Measurements from ENCODE around the gene MIGA2.
"Not testable (repeated sequence)": the region's sequence is repeated elsewhere in the genome, so short reads cannot be mapped to it uniquely, and the experiment has no call there.

Gene MIGA2, protein sequence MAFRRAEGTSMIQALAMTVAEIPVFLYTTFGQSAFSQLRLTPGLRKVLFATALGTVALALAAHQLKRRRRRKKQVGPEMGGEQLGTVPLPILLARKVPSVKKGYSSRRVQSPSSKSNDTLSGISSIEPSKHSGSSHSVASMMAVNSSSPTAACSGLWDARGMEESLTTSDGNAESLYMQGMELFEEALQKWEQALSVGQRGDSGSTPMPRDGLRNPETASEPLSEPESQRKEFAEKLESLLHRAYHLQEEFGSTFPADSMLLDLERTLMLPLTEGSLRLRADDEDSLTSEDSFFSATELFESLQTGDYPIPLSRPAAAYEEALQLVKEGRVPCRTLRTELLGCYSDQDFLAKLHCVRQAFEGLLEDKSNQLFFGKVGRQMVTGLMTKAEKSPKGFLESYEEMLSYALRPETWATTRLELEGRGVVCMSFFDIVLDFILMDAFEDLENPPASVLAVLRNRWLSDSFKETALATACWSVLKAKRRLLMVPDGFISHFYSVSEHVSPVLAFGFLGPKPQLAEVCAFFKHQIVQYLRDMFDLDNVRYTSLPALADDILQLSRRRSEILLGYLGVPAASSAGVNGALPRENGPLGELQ

DNA sequence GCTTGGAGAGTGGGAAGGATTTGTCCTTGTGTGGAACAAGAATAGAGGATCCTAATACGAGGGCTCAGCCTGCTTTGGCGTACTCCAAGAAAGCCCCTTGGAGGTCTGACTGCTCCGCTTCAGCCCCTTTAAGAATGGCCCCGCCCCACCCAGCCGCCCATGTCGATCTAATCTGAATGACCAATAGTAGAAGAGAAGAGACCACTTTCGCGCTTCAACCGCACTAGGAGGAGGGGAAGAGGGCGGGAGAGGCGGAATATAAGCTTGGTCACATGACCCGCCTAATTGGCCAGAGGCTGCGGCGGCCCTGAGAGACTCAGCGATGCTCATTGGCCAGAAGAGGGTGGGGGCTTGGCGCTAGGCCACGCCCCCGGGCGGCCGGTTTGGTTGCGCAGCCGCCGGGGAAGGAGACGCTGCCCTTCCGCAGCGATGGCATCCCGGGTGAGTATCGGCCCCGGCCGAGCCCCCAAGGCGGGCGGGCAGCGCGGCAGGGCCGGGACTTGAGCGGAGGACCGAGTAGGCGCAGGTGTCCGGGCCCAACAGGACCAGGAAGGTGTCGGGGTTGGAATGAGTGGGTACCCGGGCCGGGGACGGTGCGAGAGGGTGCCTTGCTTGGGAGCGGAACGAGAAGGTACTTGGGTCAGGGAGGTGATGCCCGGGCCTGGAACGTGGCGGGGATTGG, at the start of gene MIGA2:
TSS of gene MIGA2 (plus strand) at position 386 of the 682 bp plus-strand sequence. CDS start 3,969 bp downstream, outside the sequence.
- peak; percentile 78 to 84 for DNase-seq (ENCODE audit: low read depth in 2 of 2)

DNA sequence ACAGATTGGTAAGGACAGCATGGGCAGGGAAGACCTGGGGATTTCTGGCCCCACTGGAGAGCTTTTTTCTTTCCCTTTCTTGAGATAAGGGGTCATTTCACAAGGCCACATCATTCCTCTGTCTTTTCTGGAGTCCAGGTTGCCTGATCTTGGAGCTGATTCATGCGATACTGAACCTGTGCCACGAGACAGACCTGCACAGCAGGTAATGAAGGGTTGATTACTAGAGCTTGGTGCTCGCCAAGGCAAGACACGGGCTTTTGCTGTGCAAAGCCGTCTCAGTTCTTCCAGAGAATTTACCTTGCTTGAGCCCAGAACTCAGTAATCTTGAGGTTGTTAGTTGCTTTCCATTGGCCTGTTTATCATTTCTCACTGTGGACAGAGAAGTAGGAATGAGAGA, 49.8 kb upstream of the MIGA2 start:
- no peak for DNase-seq (ENCODE audit: low read depth in 2 of 2)

DNA sequence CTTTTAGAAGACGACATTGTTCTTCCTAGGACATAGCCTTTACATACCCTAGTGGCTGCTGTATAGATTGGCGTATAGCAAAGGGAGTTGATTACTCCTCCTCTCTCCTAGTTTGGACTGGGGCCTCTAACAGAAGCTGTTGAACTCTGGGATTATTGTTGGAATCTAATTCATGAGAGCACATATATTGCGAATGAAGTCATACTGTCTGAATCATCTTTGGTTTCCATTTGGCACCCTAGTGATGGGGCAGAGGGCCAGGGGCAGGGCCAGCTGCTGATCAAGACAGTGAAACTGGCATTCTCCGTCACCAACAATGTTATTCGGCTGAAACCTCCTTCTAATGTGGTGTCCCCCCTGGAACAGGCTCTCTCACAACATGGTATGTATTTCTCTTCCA, 48.6 kb upstream of the MIGA2 start:
- no peak for DNase-seq (ENCODE audit: low read depth in 2 of 2)

DNA sequence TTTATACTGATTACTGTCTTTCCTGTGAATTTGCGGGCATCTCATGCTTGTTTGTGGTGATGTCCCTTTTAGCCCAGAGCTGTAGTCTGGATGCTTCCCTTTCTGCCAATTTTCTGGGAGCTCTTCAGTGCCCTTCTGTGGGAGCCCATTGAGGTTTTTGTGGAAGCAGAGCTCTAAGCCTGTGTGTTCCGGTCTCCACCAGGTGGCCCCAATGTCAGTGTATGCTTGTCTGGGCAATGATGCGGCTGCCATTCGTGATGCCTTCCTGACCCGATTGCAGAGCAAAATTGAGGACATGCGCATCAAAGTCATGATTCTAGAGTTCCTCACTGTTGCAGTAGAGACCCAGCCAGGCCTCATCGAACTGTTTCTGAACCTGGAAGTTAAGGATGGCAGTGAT, 43.4 kb upstream of the MIGA2 start:
- DNase-seq (ENCODE audit: low read depth in 2 of 2), result no peak

DNA sequence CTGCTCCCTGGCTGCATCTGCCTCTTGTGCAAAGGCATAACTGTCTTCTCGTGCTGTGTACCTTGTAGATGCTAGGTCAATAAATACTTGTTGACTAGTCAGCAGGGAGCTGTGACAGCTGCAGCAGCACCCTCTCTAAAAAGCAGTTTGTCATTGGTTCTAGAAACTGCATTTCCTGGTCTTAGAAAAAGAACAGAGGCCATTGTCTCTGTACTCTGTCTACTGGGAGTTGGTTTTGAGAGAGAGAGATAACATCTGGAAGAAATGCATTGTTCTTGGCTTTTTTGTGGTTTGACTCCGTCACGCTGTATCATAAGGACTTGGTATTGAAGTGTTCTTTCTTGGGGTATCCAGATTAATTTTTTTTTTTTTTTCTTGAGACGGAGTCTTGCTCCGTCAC, 40.6 kb upstream of the MIGA2 start:
- DNase-seq (ENCODE audit: low read depth in 2 of 2), result no peak

DNA sequence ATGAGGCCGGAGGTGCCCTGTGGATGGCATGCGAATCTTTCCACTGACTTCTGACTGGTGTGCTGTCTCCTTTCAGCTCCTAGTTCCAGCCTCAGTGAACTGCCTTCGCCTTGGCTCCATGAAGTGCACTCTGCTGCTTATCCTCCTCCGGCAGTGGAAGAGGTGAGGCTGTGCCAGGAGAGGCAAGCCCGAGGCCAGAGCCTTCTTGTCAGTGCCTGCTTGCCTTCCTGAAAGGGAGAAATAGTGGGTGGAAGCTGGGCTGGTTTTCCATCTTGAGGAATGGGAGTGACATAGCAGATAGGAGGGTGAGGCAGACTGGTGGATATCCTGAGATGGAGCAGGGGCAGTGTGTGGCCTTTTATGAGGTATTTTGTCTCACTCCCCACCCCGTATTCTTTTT, 38.0 kb upstream of the MIGA2 start:
- DNase-seq (ENCODE audit: low read depth in 2 of 2), result no peak

DNA sequence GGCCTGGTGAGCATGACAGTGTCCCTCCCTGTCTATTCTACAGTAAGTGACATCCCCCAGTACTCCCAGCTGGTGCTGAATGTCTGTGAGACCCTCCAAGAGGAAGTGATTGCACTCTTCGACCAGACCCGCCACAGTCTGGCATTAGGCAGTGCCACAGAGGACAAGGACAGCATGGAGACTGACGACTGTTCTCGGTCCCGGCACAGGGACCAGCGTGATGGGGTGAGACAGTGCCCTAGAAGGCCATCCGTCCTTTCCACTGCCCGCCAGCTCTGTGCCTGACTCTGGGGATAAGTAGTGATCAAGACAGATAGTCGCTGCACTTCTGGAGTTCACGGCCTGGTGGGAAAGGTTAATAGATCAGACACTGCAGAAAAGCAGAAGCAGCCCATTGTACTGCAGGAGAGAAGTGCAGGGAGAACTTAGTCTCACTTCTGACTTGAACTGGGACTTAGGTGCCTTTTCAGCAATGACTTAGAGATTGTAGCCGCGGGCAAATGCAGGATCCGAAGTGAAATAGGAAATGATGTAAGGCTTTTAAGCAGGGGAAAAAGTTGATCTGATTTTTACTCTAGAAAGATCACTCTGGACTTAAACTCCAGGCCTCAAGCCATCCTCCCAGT, 36.7 kb upstream of the MIGA2 start:
- DNase-seq (ENCODE audit: low read depth in 2 of 2), result no peak

DNA sequence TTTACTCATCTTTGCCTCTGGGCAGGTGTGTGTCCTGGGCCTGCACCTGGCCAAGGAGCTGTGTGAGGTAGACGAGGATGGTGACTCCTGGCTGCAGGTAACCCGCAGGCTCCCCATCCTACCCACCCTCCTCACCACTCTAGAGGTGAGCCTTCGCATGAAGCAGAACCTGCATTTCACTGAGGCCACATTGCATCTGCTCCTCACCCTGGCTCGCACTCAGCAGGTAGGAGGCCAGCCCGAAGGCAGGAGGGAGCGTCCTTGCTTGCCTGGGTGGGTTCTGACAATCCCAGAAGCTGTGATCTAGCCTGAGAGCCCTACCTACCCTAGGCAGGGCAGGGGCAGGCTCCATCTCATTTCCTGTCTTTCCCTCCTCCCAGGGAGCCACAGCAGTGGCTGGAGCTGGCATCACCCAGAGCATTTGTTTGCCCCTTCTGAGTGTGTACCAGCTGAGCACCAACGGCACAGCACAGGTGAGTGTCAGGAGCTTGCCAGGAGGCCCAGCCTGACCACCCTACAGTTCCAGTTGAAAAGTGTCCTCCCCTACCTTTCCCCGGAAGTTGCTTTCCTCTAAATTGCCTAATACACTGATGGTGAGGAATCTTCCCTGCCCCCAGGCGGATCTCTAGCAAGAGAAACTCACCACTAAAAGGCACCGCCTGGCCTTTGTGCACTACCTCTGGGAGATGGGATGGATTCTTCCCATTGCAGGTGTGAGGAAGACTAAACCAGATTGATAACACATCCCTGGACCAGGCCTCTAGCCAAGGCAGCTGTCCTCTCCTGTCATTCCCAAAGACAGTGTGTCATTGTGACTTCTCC, 34.7 kb upstream of the MIGA2 start:
- no peak for DNase-seq (ENCODE audit: low read depth in 2 of 2)

DNA sequence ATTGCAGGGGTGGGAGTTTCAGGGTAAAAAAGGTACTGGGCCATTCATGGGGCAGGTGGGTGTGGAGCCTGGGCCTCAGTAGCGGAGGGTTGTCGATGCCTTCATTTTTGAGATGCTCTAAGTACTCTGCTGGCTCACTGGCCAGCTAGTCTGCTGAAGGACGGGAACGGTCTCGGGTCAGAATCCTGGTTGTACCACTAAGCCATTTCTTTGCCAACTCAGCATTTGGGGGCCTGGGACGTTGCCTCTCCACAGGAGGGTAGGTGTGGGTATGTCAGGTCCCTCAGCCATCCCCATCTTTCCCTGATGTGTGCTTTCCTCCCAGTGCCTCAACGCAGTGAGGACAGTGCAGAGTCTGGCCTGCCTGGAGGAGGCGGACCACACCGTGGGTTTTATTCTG, 33.4 kb upstream of the MIGA2 start:
- DNase-seq (ENCODE audit: low read depth in 2 of 2), result no peak

DNA sequence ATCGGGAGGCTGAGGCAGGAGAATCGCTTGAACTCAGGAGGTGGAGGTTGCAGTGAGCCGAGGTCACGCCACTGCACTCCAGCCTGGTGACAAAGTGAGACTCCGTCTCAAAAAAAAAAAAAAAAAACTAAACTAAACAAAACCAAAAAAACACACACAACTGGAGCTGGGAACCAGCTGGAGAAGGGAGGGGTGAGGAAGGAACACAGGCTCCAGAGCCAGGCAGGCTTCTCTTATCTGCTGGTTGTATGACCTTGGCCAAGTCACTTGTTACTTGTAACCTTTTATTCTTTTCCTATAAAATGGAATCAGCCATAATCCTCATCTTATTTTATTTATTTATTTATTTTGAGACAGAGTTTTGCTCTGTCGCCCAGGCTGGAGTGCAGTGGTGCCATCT, 32.3 kb upstream of the MIGA2 start:
- DNase-seq (ENCODE audit: low read depth in 2 of 2), result not testable (repeated sequence)

DNA sequence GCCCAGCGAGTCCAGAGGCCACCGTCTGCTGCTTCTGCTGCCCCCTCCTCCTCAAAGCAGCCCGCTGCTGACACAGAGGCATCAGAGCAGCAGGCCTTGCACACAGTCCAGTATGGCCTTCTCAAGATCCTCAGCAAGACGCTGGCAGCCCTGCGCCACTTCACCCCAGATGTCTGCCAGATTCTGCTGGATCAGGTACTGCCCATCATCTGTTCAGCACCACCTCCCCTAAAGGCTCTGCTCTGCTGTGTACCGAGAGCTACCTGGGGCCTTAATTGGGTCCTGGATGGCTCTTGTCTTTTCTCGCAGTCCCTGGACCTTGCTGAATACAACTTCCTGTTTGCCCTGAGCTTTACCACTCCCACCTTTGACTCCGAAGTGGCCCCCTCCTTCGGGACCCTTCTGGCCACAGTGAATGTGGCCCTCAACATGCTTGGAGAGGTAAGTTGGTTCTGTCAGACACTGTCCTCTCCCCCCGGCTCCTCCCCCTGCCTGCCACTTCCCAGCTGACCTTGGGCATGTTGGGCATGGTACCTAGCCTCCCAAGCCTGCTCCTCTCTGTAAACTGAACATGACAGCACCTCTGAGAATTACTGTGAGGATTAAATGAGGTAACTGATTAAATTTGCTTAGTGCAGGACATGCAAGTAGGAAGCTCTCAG, 31.0 kb upstream of the MIGA2 start:
- DNase-seq (ENCODE audit: low read depth in 2 of 2), result no peak

DNA sequence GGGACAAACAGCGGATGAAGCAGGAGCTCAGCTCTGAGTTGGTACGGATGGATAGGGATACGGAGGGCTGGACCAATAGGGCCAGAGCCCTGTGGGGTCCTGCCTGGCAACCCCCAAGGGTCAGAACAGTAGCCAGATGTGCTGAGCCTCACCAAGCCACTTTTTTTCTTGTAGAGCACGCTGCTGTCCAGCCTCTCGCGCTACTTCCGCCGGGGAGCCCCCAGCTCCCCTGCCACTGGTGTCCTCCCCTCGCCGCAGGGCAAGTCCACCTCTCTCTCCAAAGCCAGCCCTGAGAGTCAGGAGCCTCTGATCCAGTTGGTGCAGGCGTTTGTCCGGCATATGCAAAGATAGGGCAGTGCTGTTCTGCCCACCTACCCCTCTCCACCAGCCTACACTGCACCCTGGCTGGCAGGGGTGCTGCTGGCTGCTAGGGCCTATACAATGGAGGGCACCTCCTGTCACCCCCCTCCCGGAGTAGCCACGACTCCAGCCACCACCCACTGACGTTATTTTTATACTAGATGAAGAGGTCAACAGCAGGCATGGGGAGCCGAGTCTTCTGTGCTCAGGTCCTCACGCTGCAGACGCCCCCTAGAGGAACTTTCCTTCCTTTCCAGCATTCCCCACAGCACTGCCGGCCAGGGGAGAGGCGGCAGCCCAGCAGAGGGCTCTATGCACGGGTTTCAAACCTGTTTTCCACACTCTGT, 29.9 kb upstream of the MIGA2 start:
- DNase-seq (ENCODE audit: low read depth in 2 of 2), result no peak

DNA sequence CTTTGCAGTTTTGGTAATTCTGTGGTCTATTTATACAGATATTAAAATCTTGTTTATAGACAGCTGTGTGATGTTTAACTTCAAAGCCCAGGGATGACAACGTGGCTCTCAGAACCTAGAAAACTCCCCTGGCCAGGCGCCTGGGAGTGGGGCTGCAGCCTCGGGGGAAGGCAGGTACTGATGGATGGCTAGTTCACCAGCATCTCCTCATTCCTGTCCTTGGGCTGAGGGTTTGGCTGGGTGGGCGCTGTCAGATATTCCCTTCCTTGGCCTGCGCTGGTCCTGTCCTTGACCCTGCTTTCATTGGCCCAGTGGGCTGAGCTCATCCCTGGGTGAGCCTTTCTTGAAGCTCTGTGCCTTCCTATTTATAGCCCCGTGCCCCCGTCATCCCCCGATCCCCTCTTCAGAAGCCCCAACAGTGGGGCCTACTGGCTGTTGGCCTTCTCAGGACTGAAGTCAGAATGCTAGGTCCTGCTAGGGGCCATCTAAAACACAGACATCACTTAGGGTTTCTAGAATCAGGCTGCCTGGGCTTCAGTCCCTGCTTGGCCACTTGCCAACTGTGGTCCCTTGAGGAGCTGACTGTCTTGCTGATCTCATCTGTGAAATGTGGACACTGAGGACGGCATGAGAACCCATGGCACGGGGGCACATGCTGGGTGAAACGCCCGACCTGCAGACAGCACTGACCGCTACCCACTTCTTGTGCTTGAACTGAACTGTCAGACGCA, 29.2 kb upstream of the MIGA2 start:
- DNase-seq (ENCODE audit: low read depth in 2 of 2), result no peak

DNA sequence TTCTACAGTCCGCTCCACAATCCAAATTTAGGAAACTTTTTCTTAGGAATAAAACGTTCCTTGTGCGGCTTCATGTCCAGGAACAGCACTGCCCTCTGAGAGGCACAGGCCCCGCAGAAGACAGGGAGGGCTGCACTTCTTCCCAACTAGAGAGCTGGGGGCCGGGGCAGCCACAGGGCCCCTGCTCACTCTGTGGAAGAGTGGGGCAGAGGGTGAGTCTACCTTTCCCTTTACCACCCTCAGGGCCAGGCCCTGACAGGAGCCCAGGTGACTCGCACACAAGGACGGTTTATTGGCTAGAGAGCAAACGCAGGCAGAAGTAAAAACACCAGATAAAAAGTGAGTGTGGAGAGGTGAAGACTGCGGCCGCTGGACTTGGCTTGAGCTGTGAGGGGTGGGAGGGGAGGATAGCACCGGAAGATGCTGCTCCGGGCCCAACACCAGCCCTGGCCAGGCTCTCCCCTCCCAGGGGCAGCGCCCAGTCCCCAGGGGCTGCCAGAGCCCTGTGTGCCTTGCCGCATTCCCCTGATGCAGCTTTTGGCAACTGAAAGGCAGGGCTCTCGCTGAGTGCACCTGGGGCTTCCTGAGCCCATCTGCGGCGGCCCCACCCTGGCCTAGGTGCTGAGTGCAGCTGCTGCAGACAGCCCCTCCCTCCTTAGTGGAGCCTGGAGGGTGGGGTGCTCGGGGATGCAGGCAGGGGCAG, 28.5 kb upstream of the MIGA2 start:
- DNase-seq (ENCODE audit: low read depth in 2 of 2), result no peak

DNA sequence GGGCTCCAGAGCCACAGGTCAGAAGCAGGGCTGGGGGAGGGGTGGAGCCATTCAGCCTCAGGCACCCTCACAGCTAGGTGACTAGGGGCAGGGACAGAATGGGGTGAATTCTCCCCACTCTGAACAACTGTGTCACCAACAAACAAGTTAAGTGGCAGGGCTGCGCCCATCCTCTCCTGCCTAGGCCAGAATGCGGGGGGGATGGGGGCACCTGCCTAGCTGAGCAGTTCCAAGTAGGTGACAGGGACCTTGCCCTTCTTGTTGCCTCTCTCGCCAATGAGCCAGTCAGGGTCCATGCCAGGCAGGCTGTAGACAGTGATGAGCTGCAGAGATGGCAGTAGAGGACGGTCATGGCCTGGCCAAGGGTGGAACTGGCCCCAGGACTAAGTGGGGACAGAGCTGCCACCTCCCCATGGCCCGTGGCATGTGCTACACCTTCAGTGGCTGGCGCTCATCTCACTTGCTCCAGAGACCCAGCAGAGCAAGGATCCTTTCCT, 27.9 kb upstream of the MIGA2 start:
- DNase-seq (ENCODE audit: low read depth in 2 of 2), result no peak

DNA sequence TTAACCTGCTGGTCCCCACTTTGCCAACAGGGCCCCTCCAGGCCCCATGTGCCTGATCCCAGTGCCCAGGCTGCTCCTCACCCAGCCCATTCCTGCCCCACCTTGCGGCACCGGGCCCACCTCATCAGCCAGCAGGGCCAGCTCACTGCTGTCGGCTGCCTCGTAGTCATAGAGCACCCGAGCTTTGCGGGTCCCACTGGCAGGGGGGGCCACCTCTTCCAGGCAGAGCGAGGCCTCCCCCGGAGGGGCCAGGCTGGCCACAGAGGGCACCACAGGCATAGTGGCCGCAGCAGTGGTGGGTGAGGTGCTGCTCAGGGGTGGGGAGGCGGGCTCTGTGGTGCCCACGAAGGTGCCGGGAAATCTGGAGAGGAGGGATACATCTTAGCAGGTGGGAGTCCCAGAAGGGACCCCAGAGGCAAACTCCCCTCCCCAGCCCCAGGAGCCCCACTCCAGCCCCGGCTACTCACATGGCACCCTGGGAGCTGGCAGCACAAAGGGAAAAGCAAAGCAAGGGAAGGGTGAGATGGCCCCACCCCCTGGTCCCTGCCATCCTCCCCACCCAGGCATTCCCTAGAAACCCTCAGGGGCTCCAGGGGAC, 27.3 kb upstream of the MIGA2 start:
- no peak for DNase-seq (ENCODE audit: low read depth in 2 of 2)

DNA sequence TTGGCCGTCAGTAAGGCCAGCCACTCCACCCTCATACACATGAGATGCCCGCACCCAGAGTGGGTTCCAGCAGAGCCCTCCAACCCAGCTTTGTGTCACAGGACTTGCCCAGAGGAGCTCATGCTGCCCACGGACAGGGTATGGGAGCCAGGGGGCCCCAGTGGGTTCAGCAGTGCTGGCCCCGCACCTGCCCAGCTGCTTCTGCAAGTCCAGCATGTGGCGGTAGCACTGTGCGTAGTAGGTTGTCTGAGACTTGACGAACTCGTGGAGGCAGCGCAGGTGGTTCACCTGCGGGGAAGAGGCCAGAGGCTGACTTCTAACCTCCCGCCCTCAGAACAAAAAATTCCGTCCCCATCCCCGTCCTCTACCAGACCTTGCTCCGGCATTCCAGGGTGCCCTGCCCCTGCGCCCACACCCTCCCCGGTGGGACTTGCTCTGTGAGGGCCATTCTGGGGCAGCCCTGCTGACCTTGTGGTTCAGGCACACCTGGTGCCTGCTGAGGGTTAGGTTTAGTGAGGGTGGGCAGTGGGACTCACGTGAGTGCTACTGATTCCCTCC, 26.8 kb upstream of the MIGA2 start:
- DNase-seq (ENCODE audit: low read depth in 2 of 2), result no peak

DNA sequence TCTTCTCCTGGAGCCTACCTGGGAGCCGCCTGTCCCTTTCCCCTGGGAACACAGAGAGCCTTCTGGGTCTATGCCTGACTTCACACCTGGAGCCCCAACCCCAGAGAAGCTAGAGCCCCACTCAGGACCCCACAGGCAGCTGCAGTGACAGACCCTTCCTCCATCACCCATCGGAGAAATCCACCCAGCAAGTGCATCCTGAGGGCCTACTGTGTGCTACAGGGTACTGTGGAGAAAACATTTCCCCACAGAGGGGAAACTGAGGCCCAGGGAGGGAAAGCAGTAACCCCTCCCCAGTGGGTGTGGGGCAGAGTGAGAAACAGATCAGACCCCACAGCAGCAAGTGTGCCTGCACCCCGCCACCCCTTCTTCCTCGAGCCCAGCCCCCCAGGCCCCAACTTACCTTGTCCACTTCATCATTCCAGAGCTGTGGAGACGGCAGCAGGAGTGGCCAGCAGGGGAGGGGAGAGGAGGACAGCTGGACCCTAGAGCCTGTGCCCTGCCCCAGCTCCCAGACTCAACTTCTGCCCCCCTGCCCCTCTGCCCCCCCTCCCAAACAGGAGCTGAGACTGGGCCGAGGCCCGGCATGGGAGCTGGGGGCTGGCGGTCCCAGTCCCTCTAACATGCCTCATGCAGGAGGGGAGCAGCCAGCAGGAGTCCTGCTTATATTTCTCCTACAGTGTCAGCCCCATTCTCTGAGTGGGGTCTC, 26.0 kb upstream of the MIGA2 start:
- DNase-seq (ENCODE audit: low read depth in 2 of 2), result no peak
